GM04504 (cell line): Measurements from ENCODE around the gene S100A5.

ENCODE experiments used
- DNase-seq: peaks from one replicate; pipeline ENCODE4 v3.0.0-alpha.2; 2012; ENCODE audit warnings: low read depth

Gene S100A5

DNA sequence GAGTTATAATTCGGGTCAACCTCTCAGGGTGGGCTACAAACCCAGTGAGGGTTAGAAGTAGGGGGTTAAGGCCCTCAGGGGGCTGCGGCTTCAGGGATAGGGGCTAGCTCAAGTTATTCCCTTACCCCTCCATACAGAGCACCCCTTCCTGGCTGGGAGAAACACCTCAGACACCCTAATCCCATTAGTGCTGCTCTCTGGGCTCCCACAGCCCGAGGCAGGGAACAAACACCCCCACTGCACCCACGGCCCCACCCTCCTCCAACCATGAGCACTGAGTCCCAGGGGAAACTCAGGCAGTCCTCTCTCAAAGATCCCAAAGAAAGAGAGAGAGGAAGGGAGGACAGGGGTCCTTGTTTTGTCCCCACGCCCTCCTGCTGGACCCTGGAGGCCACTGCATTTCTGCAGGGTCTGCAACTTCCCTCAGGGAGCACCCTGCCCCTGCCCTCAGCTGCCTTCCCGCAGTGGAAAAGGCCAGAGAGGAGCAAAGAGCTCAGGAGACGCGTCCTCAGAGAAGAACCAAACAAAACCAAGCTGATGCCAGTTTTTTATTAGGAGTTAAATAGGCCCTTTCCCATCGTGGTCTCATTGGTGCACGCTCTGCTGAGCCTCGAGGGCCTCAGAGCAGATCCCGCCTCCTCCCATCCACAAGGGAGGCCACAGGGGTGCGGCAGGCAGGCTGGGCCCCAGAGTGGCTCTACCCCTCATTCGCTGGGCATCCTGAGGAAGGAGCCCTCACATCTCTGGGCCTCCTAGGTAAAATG lies 6.2 kb upstream of the S100A5 start:
- no peak for DNase-seq

DNA sequence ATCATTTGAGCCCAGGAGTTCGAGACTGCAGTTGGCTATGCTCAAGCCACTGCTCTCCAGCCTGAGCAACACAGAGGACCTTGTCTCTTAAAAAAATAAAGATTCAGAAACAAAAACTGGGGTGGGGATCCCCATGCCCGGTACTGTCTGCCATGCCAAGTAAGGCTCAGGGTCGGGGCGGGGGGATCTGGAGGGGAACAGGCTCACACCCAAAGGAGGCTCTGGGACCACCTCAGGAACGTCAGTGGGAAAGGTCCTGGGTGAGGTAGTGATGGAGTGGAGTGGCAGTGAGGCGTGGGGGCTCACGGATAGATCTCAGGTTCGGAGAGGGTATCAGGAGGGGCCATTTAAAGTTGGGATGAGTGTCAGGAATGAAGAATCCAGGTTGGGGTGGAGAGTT lies 5.6 kb upstream of the S100A5 start:
- no peak for DNase-seq

DNA sequence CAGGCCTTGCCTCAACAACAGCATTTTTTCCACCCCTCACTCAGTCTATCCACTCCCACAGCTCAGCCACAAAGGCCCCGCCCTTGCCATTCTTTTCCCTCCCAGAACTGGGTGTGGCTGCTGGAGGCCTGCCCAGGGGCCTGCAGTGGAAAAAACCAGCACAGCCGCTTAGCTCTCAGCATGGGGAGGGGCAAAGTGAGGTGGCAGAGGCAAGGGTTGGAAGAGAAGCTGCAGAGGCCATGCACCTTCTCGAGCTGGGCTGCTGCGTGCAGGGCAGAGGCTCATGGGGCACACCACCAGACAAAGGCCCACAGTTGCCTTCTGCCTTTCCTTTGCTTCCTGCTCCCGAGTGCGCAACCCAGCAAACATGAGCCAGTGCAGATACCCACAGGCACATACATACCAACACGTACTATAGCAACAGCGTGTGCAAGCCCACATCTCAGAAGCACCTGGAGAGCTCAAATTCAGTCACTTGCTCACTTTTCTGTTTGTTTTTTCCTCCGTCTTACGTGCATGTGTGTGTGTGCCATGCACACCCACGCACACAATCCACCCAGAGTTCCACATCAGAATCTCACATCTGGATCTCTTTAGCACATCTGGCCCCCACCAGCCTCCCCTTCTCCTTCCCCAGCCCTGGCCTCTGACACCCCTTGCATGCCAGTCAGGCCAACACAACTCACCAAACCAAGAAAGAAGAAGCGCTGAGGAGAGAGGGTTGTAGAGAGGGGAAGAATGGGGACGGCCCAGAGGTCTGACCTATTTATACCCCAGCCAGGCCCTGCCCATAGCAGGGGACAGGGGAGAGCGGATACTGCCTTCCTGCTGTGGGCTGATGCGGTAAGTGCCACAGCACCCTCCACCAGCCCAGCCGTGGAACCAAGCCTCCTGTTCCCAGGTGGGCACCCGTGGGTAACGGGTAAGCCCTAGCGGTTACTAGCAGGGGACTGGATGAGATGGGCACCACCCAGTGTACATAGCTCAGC lies 4.6 kb upstream of the S100A5 start, which contains the start of gene S100A4:
Gene S100A4 (minus strand): TSS at position 740 of the 989 bp plus-strand sequence. CDS start 1,012 bp downstream, outside the sequence.
- peak; percentile 89 for DNase-seq

DNA sequence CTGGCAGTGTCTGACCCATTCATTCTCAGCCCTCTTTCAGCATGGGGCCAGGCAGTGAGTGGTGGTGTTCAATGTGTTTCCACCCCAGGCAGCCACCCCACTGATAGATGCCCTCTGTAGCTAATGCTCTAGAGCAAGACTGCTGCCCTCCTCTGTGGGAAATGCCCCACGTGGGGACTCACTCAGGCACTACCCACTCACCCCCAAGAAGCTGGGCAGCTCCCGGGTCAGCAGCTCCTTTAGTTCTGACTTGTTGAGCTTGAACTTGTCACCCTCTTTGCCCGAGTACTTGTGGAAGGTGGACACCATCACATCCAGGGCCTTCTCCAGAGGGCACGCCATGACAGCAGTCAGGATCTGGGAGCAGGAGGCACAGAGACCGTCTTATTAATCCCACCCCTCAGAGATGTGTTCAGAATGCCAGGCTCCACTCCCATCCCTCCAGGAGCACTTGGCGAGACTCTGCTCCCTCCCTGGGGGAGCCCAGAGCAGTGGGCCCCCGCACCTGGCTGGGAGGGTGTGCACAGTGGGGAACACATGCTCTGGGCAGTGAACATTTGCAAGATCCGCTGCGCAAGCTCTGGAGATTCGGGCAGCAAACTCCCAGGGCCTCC lies 3.8 kb upstream of the S100A5 start:
- no peak for DNase-seq

DNA sequence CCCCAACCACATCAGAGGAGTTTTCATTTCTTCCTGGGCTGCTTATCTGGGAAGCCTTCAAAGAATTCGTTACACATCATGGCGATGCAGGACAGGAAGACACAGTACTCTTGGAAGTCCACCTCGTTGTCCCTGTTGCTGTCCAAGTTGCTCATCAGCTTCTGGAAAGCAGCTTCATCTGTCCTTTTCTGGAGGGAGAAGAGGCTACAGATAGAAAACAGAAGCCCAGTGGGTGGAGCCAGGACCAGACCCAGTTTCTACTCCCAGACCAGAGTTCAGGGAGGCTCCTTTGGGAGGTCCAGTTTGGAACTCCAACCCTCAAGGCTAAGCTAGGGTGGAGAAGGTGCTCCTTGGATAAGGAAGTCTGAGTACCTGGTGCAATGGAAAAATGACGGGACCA lies 3.0 kb upstream of the S100A5 start:
- no peak for DNase-seq

DNA sequence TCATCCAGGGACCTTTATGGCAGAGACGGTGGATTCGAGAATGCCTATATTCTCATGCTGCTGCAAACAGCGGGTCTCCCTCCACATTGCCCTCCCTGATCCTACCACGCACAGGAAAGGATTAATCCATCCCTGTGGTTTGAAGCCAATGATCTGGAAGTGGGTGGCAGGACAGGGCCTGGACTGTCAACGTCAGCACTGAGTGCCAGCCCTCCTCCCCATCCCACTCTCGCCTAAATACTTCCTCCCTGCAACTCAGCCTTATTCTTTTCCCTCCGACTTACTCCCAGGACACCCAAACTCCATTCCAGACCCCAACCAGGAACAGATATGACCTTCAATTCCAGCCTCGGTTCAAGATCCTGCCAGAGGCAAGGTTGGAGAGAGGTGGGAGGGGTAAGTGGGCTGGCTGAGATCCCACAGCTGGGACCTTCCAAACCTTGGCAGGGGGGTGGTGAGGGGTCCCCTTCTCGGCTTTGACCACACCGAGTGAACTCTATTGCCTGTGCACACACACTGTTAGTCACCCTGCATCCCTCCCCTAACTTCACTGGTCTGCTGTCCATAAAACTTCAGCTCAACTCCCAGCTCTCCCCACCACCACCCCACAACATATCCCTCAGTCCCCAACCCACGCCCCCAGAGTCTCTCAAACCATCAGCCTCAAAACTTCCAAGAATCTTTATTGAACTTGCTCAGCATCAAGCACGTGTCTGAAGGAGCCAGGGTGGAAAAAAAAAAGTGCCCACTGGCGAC lies 2.4 kb upstream of the S100A5 start:
- DNase-seq = no peak

DNA sequence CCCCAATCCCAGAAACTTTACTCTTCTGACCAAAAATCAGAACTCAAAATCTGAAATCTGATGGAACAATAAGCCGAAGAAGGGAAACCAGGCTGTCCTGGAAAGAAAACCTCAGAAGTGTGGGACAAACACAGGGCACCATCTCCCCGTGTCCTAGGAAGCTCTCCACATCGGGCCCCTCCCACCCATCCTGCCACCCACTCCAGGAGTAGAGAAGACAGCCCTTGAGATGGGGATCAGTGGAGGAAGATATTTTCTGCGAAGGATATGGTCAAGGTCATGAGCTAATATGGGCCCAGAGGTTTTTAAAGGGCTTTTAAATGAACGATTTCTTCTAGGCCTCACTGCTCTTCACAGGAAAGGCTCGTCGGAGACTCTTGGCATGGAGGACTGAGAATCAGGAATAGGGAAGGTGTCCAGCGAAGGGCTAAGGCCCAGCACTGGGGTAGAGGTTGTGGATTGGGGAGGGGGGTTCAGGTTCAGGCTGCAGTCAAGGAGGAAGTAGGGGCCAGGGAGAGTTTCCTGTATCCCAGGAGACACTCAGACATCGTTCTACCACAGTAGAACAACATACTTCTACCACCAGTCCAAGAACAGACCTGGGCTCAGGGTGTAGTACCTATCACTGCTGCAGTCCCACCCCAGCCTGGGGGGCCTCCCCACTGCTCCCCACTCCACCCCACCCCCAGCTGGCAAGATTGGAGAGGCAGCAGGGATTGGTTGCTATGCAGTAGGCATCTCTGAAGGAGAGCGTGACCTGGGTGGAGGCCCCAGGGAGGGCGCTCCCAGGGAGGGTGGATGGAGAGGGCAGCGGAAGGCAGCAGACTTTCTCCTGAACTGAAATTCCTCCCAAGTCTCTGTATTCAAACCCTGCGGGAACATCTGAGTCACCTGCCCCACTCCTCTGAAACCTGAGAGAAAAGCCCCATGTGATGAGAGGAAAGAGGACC lies 1.2 kb upstream of the S100A5 start:
- DNase-seq = no peak

DNA sequence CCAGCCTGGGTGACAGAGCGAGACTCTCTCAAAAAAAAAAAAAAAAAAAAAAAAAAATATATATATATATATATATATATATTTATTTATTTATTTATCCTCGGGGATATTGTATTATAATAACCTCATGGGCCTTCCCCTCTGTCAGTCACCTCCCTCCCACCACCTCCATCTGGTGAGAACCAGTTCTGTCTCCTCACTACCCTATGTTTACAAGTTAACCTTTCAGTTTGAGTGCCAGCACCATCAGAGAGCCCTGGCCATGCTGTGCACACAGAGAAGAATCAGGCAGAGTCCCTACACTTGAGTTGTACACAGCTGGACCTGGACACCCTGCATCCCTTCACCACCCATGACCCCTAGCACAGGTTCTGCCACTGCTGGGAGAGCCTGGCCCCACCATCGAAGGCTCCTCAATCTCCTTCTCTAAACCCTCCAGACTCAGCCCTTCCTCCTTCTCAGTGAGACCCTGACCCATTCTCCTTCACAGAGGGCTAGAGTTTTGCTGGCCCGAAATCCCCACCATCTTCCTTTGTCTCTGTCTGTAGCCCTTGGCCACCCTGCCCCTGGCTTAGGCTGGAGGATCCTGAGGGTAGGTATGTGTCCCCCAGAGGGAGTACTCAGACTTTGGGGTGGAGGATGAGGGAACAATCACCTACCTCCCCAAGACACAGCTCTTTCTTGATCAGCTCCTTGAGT lies 1.2 kb downstream of the S100A5 start:
- no peak for DNase-seq

DNA sequence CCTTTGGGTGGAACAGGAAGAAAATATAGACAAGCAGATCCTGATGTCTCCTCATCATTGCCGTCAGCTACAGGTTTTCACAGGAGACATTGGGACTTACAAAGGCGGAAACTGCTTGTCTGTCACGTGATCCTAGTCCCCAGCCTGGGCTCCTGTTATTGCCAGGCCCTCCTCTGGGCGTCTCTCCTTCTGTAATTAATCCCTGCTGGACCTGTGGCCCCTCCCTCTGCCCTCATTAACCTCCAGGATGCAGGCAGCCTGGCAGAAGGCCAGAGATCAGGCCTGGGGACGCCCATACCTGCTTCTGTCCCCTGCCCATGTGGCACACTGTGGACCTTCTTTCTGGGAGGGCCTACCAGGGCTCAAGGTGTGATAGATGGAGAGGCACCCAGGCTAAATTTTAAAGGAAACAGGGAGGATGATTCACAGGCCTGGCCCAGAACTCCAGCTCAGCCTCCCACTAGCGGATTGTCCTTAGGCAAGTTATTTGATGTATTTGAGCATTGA lies 2.4 kb downstream of the S100A5 start:
- no peak for DNase-seq

DNA sequence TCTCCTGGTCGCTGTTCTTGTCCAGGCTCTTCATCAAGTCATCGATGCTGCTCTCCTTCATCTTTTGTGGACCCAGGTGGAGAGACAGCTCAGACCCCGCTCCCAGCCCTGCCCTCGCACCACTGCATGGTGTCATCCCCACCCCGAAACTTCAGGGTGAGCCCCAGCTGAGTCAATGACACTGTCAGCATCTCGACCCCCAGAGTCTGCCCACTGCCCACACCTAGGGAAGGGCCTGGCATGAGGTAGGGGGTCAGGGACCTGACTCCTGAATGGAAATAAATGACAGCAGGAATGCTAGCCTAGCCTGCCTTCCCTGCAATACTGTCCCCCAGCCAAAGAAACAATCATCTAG lies 3.4 kb downstream of the S100A5 start:
- no peak for DNase-seq

DNA sequence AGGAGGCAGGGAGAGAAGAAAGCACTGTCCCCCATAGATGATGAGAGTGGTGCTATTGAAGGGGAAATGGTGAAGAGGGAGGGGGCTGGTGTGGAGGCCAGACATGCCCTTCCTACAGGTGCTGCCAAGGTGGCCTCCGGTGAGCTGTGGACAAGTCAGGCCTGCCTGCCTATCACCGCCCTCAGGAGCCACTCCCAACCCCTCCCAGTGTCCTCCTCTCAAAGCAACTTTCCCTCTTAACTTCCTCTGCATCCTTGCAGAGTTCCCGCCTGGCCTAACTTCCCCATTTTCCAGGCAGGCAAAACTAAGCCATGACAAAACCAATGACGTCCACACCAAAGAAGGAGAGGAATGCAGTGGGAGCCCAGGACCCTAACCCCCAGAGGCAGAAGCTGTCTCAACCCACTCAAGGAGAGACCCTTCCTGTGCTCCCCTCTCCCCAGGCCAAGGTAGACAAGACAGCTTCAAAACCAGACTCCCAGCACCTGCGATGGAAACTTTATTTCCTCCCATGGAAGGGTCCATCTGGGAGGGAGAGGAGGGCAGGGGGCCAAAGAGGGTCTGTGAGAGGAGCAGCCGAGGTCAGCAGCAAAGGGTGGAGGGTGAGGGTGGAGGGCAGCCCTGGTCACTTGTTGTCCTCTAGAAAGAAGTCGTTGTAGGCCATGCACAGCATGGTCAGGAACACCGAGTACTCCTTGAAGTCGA lies 3.9 kb downstream of the S100A5 start:
- no peak for DNase-seq

DNA sequence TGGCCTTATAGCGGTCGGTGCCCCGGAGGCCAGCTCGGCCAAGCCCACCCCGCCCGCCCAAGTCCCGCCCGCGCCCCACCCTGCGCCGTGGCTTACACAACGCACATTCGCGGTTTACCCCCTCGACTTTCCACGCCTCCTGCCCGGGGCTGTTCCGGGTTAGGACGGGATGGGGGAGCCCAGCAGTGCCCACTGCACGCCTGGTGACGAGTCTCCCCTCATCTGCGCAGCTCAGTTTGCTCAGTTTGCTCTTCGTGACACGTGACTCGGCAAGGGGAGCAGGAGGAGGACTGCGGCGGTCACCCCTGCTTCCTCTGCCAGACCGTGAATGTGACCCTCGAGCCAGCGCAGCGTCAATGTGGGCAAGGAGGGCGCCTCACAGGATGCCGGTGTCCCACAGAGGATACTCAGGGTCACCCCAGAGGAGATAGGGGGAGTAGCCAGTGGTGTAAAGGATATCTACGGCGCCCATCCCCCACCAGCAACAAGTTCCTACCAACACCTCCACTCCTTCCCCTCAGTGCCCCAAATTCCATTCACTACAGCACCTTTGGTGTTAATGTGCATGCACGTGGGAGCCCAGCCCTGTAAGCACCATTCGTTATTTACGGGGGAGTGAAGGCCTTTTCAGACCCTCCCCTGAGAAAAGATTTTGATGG lies 4.6 kb downstream of the S100A5 start:
- peak; percentile 90 for DNase-seq

DNA sequence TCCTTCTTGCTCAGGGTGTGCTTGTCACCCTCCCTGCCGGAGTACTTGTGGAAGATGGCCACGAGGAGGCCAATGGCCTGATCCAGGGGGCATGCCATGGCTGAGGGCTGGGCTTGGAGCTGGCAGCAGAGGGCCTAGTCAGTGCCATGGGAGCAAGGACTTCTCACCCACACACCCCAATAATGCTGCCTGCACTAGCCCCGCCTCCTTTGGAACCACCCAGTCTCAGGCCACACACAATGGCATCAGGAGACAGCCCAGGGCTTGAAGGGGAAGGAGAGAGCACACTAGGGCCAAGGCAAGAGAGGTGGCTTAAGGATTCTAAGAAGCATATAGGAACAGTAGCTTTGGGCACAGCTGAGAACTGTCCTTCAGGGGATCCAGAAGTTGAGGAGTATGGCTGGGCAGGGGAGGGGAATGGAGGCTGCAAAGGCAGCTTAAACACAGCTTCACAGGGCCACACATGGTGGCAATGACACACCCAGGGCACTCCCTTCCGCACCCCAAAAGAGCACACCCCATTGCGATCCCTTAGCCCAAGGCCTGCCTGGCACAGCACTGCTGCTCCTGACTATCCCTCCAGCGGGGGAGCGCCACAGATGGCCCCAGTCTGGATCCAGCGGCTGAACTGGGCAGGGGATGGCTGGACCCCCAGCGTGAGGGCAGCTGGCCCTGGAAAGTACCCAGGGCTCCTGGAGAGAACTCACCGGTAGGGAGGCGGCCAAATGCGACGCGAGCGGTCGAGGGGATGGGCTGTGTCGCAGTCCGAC lies 5.3 kb downstream of the S100A5 start, which contains the start of gene S100A6:
Gene S100A6 (minus strand): TSS at position 750 of the 770 bp plus-strand sequence. CDS start 652 bp downstream, at position 98.
- DNase-seq = no peak

DNA sequence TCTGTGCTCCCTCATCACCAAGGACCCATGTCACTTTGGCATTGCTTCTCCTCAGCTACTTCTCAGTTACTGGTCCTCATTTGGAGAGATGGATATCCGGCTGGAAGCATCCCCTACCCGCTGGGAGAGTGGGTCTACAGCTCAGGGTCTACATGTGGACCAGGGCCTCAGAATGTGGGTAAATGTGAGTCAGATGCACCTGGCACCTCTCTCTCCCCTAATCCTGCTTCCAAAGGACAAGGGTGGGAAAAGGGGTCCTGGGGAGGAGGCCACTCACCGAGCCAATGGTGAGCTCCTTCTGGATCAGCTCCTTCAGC lies 5.9 kb downstream of the S100A5 start:
- DNase-seq = no peak

DNA sequence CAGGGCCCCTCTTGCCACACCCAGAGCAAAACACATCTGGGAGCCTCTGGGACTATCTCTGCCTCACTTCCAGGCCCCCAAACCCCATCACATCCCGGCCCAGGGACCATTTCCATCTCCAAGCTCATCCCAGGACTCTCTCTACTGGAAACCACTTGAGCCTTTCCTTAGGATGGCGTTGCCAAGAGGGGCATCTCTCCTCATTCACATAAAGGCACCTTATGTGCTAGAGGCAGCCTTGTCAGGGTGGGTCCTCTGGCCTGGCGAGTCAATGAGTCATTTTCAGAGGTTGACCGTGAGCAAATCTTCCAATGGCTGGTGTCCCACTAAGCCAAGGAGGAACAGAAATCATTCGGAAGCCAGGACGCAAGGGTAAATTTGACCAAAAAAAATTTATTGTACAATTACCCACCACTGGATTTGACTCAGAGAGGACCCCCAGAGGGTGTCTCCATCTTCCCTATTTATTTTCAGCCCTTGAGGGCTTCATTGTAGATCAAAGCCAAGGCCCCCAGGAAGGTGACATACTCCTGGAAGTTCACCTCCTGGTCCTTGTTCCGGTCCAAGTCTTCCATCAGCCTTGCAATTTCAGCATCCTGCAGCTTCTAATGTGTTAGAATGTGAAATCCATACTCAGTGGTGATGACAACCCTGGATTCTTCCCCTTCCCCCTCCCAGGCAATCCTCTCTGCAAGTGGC lies 6.4 kb downstream of the S100A5 start:
- DNase-seq = no peak

DNA sequence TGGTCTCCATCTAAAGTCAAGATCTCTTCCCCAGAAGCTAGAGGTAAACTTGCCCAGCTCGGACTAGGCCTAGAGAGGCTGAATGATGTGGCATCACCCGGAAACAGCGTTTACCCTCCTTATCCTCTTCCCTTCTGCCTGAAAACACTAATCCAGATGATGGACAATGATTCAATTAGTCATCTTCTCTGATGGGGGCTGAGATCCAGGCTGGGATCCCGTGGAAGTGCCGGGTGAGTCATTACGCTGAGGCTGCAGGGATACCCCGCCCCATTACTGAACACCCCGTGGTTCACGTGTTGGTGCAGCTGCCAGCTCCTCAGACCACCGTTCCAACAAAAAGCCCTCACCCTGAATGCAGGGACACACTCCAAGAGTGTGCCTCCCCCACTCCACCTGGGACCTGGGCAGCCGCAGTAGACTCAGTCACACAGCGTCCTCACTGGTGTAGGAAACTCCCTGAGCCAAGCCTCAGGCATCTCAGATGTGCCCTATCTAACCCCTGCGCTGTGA lies 7.0 kb downstream of the S100A5 start:
- peak; percentile 87 for DNase-seq
